GM19438 (cell line): ENCODE results near the gene MYO7B.

ENCODE experiments used
- ATAC-seq: cut with Tn5 transposase; IDR thresholded peaks from one replicate; pipeline ENCODE4 v1.9.1; 2021; ENCODE audit warnings: low read depth; ENCODE audit not compliant: unreplicated experiment

Gene MYO7B

GRCh38 chr2:127546797-127547196 is 11.3 kb downstream of the MYO7B start:
- ATAC-seq = no peak

GRCh38 chr2:127551221-127551930 is 15.9 kb downstream of the MYO7B start:
- ATAC-seq = no peak

DNA sequence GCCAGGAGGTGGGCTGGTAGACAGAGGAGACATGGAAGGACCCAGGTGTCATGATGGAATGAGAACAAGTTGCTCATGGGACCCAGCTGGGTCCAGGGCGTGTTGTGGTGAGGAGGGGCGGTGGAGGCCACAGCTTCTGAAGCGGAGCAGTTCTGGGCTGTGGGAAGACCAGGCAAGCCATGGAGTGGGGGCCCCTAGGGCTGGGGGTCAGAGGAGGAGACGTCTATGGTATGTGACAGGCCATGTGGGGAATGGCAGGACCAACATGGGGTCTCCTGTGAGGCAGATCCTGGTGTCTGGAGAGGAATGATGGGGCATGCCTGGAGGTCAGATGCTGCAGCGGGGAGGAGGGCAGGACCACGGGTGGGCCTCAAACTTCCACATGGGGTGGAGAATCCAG is 16.9 kb downstream of the MYO7B start:
- no peak for ATAC-seq

- no peak for ATAC-seq
Measured at GRCh38 chr2:127552846-127553245, 17.4 kb downstream of the MYO7B start.

DNA sequence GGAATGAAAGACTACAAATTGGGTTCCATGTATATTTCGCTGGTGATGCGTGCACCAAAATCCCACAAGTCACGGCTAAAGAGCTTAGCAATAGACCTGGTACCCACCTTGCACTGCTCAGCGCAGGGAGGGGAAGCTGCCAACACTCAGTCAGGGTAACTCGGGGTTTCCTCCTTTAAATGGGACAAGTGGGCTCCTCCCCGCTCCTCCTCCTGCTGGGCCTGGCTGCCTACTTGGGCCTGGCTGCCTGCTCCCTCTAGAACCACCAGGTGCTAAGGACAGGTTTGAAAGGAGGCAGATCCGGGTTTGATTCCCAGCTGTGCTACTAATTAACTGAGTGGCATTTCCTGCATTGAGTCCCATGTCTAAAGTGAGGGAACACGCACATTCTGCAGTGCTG is 23.4 kb downstream of the MYO7B start:
- no peak for ATAC-seq

GRCh38 chr2:127559454-127559853 is 24.0 kb downstream of the MYO7B start:
- ATAC-seq = no peak

GRCh38 chr2:127560201-127560930 is 24.9 kb downstream of the MYO7B start:
- no peak for ATAC-seq

DNA sequence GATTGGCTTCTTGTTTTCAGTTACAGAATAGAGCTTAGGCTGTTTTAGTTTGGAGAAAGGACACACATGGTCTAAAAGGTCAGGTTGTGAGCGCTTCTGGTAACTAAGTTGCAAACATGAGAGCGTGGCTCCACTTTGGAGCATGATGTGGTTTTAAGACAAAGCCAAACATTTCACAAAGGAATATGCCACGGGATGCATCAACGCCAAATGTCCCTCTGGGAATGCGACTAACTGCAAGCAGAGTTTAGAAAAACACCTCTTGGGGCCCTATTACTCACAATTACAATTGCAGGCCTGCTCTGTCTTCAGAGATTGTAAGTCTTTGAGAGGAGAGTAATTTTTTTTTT is 25.4 kb downstream of the MYO7B start:
- no peak for ATAC-seq

DNA sequence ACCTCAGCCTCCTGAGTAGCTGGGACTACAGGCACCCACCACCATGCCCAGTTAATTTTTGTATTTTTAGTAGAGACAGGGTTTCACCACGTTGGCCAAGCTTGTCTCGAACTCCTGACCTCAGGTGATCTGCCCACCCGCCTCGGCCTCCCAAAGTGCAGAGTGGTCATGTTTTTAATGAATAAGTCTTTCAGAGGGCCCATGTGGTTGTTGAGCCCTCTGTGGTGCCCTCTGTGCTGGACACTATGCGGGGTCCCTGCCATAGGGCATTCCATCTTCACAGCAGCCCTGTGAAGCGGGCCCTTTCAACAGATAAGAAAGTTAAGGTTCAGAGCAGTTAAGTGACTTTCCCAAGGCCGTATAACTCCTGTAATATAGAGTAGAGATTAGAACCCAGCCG is 25.9 kb downstream of the MYO7B start:
- ATAC-seq = no peak

DNA sequence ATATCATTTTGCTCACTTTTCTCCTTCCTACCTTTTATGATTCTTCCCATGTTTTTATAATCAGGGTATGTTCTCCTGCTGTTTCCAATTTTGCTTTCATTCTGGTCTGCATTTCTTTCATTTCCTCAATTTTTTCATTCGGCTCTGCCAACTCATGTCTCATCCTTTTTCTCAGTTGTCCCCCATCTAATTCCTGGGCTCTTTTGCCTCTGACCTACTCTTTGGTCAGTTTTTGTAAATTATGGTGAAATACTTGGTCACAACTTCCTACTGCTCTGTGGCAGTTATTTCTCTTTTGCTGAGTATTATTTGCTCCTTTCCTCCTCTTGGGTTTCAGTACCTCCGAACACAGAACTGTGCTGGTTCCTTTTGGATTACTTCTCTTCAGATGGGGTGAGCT is 27.5 kb downstream of the MYO7B start:
- no peak for ATAC-seq

GRCh38 chr2:127563458-127564428 is 28.3 kb downstream of the MYO7B start:
- ATAC-seq = peak; percentile 94

DNA sequence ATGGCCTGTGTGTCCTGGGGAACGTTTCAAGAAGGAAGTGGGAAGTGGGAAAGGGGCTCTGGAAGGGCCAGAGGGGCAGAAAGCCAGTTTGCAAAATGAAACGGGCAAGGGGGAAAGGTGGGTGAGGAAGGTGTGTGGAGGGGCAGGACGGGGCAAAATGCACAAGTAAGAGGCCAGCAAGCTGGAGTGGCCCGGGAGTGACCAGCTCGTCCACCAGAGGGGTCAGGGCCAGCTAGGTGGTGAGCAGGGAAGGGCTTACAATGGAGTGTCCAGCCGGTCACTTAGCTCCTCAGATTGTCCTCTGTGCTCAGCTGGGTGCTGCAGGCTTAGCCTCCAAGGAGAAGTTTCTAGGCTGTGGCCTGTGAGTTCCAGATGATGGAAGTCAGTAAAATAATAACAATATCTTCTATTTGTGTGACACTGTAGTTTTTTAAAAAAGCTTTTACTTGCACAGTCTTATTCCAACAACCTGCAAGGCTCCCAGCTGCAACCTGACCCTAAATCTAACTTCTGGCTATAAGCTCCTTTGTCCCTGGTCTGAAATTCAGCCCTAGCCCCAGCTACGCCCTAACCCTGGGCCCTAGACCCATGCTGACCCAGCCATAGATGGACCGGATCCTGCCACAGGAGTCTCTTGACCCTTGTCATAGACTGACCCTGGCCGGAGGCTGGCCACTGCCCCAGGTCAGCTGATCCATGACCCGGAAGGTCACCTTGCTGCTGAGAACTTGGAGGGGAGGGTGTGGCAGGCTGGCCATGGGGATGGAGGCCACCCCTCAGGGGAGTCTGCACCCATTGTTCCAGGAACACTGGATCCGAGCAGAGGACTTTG is 29.2 kb downstream of the MYO7B start:
- ATAC-seq = no peak

DNA sequence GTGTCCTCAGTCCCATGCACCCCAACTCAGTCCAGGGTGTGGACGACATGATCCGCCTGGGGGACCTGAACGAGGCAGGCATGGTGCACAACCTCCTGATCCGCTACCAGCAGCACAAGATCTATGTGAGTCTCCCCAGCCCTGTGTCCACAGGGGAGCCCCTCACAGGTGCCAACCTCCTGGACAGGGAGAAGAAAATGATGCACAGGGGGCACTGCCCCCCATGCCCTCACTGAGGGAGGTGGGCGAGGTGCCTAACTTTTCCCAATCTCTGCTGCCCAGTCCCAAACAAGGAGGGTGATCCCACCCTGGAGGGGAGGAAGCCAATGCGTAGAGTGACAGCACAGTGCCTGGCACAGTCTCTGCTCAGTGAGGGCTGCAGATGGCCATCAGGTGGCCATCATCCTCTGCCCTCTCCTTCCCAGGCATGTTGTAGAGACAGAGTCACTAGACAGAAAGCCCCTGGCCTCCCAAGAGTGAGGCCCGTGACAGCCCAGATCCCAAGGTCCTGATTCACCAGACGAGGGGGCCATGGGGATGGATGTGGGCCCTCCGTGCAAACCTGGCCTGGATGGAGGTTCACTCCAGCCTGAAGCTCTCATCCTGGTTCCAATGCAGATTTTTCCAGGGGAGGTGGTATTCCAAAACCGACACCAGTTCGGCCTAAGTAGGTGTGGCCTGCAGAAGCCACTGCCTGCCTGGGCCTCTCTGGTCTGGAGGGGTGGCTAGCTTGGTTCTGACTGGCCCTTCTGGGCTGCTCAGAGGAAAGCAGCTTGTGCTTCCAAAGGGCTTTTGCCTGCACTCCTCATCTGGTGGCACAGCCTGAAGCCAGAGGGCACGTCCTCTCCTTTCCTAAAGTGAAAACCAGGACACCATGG is 30.0 kb downstream of the MYO7B start:
- ATAC-seq = no peak

DNA sequence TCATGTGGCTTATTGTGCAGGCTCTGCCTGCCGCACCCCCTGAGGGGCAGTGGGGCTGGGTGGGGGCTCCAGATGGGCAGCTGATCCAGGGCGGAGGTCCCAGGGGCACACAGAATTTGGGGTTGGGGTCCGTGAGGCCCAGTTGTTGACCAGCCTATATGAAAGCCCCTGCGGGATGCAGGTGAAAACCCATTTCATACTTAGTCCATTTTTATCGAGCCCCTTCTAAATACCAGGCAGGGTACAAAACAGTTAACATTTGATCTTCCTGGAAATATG is 30.6 kb downstream of the MYO7B start:
- no peak for ATAC-seq

DNA sequence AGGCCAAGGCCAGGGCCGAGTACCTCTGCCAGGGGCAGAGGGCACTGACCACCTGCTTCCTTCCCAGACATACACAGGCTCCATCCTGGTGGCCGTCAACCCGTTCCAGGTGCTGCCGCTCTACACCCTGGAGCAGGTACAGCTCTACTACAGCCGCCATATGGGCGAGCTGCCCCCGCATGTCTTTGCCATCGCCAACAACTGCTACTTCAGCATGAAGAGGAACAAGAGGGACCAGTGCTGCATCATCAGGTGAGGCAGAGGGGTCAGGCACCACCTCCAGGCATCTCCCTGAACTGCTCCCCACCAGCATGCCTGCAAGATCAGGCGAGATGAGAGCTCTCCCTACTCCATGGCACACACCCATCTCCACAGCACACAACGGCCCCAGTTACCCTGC is 31.1 kb downstream of the MYO7B start:
- ATAC-seq = no peak

DNA sequence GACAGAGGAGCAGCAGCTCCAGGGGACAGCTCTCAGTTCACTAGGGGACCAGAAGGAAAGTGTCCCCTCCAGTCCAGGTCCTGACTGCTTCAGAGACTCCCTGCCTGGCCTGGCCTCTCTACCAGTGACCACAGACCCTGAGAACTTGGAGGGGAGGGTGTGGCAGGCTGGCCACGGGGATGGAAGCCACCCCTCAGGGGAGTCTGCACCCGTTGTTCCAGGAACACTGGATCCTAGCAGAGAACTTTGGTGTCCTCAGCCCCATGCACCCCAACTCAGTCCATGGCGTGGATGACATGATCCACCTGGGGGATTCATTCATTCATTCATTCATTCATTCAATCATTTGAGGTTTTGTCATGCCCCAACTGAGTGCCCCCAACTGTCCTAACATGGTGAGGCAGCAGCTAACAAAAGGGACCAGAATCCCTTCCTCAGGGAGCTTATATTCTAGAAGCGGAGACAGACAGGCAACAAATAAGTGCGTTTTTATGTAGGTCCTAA is 31.9 kb downstream of the MYO7B start:
- no peak for ATAC-seq

DNA sequence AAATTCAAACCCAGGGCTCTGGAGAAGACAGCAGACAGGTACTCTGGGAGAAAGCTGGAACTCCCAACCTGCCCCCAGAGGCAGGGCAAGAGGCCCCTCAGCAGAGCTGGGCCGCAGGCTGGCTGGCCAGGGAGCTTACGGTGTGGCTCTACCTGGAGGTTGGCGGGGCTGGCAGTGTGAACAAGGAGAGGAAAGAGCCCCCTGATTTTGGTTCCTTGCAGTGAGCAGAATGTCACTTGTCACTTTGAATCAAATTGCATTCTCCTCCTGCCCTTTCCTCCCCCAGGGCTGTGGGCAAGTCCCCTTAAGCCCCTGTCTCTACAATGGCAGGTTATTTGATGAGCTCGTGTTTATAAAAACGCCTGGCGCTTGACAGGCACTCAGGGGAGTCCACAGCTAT is 32.6 kb downstream of the MYO7B start:
- no peak for ATAC-seq

GRCh38 chr2:127569666-127570065 is 34.2 kb downstream of the MYO7B start:
- ATAC-seq = no peak
